SW480 (cell line): ENCODE measurements around the gene VPS11.
"Not testable (repeated sequence)": the region's sequence is repeated elsewhere in the genome, so short reads cannot be mapped to it uniquely, and the experiment has no call there.

Experiments
- DNase-seq: peaks from one replicate; pipeline ENCODE4 v3.0.0-alpha.2; 2016; ENCODE audit warnings: low spot score

VPS11 gene

DNA sequence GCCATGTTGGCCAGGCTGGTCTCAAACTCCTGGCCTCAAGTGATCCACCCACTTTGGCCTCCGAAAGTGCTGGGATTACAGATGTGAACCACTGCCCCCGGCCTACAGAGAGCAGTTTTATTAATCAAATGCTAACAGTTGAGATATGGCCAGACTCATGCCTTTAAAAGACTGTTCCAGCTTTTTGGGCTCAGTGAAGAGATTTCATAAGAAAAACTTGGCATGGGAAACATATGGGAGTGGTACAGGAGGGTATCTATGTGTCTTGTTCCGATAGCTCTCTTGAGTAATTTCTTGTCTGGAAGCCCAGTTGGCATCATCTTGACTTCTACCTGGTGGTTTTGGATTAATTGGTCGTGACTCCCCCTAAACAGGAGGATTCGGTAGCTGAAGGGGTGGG, 28.7 kb upstream of the VPS11 start:
- DNase-seq: no peak

- DNase-seq: not testable (repeated sequence)
These were observed 28.1 kb upstream of the VPS11 start for GRCh38 chr11:119039471-119039870.

DNA sequence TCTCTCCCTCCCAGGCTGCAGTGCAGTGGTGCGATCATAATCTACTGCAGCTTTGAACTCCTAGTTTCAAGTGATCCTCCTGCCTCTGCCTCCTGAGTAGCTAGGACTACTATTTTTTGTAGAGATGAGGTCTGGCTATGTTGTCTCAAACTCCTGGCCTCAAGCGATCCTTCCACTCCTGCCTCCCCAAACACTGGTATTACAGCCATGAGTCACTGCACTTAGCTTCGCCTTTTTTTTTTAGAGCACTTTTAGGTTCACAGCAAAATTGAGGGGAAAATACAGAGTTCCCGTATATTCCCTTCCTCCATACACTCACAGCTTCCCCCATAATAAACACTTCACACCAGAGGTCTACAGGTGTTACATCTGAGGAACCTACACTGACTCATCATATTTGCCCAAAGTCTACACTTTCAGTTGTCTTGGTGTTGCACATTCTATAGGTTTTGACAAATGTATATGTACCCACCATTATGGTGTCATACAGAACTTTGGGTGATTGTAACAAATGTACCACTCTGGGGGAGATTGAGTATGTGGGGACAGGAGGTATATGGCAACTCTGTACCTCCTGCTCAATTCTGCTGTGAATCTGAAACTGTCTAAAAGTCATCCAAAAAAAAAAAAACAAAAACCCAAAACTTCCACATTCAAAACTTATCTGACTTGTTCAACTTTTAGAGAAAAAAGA, 25.6 kb upstream of the VPS11 start:
- DNase-seq: no peak

GRCh38 chr11:119042927-119043326, 24.7 kb upstream of the VPS11 start:
- DNase-seq: no peak

DNA sequence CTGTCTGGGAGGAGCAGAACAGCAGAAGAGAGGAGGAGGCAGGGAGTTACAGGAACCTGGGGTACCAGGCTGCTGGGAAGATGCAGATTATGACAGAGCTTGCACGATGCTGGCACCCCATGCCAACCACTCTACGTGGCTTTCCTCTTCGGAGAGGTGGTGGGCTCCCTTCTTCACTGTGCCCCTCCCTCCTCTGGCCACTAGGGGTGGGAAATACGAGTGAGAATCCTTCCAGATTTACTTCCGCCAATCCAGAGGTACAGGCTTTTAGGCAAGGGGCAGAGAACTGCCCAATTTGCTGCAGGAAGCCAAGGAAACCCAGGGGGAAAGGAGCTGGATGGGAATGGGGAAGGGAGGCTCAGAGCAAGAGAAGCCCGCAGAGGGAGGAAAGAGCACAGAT, 22.9 kb upstream of the VPS11 start:
- DNase-seq: no peak

GRCh38 chr11:119046489-119046888, 21.1 kb upstream of the VPS11 start:
- DNase-seq: no peak

DNA sequence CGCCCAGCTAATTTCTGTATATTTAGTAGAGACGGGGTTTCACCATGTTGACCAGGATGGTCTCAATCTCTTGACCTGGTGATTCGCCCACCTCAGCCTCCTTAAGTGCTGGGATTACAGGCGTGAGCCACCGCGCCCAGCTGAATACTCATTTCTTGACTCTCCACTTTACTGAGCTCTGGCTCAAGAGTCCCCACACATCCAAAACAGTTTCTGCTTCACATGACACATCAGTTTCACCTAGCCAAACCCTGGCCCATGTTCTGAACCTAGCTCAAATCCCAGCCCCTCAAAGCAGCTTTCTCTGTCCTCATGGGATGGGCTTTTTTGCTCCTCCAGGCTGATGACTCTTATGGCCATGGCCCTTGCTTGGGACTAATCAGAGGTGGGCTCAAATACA, 20.4 kb upstream of the VPS11 start:
- no peak for DNase-seq

DNA sequence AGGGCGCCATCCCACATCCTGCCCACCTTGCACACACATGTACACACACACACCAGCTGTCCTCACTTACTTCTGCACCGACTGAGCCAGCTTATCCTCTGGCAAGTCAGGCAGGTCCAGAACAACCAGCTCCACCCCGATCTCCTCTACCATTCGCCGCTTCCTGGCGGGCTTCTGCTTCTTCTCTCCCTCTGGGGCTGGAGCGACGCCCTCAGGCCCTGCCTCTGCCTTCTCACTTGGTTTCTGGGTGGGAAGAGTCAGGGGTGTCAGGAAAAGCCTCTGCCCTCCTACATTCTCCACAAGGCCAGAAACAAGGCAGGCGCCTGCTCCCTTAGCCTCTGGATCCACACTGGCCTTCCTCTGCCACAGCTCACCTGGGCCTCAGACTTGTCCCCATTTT, 19.0 kb upstream of the VPS11 start:
- DNase-seq: no peak

DNA sequence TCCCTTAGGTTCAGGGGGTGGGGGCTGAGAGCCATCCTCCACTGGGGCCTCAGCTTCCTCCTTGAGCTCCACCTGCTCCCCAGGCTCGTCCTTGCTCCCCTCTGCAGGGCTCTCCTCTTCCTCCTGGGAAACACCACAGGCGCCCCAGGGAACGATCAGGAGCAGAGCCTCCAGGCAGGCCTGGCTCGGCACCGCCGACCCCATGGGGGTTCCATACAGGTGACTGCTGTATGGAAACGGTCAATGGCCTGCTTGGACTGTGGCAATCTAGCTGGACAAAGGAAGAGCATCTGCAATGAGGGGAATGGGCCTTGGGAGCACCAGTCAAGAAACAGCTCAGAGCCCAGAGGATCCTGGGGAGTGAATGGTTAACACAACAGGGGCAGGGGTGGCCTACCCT, 18.5 kb upstream of the VPS11 start:
- no peak for DNase-seq

- DNase-seq: no peak
These were observed 16.0 kb upstream of the VPS11 start for GRCh38 chr11:119051440-119052162.

DNA sequence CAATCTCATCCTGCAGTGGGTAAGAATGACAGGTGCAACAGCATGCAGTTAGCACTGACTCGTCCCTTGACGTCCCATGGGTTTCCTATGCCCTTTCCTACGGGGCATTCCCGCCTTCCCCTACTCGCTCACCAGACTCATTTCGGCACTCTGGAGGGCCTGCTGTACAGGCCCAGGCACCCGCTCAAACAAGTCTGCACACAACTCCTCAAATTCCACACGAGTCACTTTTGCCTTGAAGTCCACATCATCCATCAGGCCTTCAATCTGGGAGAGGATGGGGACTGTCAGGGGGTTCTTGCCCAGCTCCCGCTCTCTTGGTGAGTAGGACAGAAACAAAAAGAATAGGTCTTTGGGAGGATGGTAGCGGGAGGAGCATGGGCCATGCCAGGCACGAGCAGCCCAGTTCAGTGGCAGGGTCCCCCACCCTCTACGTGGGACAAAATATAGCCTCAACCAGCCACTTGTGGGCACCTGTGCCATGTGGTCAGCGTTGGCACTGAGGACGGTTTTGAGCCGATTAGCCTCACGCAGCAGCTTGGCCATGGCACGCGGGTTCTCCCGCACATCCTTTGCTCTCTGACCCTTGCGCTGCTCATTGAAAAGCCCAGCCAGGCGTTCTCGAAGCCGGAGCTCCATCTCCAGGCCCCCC, 15.3 kb upstream of the VPS11 start:
- no peak for DNase-seq

GRCh38 chr11:119054418-119054817, 13.2 kb upstream of the VPS11 start:
- no peak for DNase-seq

DNA sequence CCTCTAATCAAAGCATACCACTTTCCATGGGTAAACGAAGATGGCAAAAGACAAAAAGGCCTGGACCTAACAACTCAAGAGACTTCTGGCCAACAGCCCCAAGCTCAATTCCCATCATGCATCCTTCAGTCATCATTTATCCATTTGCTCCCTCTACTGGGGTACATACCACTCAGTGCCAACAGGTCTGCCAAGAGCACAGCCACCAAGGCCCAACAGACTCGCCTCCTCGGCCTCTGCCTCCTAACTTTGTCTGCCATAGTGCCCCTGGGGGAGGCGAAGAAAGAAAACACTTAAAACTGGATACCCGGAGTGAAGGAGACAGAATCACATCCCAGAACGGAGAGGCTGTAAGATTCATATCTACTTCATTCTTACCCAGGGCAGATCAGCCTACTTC, 11.7 kb upstream of the VPS11 start:
- peak; percentile 38 for DNase-seq

GRCh38 chr11:119056421-119056999, 11.1 kb upstream of the VPS11 start:
- peak; percentile 53 for DNase-seq

DNA sequence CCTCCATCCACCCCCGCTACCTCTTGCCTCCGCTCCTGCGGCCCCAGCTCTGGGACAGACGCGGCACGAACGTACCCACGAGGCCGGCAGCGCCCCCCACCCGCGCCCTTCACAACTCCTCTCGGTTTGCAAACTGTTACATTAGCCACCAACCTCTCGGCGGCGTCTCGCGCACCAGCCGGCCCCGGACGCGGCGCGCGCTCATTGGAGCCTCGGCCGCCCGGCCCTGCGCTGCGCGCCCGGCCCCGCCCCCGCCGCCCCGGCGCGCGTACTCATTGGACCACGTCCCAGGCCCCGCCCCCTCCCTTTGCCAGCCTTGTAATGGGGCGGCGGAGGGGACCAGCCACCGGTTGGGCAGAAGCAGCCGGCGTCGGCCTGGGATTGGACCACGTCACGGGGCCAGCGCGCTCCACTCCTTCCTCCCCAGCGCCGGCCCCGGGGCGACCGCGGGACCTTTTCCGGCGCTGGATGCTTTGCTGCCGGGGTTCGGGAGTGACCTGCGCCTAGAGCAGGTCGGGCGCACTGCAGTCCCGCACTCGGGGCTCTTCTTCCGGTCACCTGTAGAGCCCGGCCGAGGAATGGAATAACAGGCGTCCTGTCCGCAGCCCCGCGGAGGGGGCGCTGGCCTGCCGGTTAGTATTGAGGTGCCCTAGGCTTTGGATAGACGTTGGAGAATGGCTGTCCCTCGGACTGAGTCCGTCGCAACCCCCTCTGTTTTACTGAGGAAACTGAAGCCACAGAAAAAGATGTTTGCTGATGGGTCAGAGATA, 10.4 kb upstream of the VPS11 start, which contains the start of gene HYOU1:
HYOU1 (minus strand) TSS at position 206 of the 770 bp plus-strand sequence. CDS start 1,045 bp downstream, outside the sequence.
- peak; percentile 97 for DNase-seq

DNA sequence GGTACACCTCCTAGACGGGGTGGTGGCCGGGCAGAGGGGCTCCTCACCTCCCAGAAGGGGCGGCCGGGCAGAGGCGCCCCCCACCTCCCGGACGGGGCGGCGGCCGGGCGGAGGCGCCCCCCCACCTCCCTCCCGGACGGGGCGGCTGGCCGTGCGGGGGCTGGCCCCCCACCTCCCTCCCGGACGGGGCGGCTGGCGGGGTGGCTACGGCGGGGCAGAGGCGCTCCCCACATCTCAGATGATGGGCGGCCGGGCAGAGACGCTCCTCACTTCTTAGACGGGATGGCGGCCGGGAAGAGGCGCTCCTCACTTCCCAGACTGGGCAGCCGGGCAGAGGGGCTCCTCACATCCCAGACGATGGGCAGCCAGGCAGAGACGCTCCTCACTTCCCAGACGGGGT, 8.5 kb upstream of the VPS11 start:
- DNase-seq: not testable (repeated sequence)

GRCh38 chr11:119061256-119061655, 6.4 kb upstream of the VPS11 start:
- no peak for DNase-seq

- DNase-seq: no peak
These were observed 4.8 kb upstream of the VPS11 start for GRCh38 chr11:119062779-119063178.

- DNase-seq: peak; percentile 55
These were observed 2.2 kb upstream of the VPS11 start for GRCh38 chr11:119065369-119065768.

DNA sequence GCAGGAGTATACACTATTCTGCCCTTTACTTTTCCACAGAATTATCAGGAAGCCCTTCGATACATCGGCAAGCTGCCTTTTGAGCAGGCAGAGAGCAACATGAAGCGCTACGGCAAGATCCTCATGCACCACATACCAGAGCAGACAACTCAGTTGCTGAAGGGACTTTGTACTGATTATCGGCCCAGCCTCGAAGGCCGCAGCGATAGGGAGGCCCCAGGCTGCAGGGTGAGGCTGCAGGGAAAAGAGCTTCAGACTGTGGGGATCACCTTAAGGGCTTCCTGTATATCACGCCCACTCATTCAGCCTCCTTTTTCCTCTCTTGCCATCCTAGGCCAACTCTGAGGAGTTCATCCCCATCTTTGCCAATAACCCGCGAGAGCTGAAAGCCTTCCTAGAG, 10.2 kb downstream of the VPS11 start:
- DNase-seq: no peak

- no peak for DNase-seq
These were observed 11.2 kb downstream of the VPS11 start for GRCh38 chr11:119078675-119079420.
